ENCODE measurements around the gene WDR45. TPM values are rescaled to one million over a fixed set of nuclear protein-coding genes. Genes with fewer than 3 reads are reported as not detected.

The WDR45 gene
- total and polyA plus RNA-seq, 7 donors: 49.5 to 102 (median 78.5) TPM

- Histone ChIP-seq H3K27ac (no peak overlapping the region), H3K4me3 (no peak overlapping the region), H3K9me3 (no peaks in the 10 kb centered on the region), H3K27me3 (no peaks in the 10 kb centered on the region), H3K4me1 (no peaks in the 10 kb centered on the region), H3K36me3 (peaks cover 0 to 24% (median 0%) of the 10 kb centered on the region in 4 donors)
- intact Hi-C loops (cut with DNase I): loop anchor here (10.0 kb wide), 1 partner anchor 104 kb away; the partner anchor contains the start of gene GRIPAP1
- TF ChIP-seq CTCF (IDR thresholded peaks at IDR 0.05): no peak
- TF ChIP-seq POLR2AphosphoS5 (IDR thresholded peaks at IDR 0.05): no peak
- no peak for TF ChIP-seq EP300 (IDR thresholded peaks at IDR 0.05)
- TF ChIP-seq POLR2A (IDR thresholded peaks at IDR 0.05): no peak
- 84 to 90% methylated on average over 2 of the region's 2 CpGs for WGBS, 2 donors
- DNase-seq: no peak
Measured at GRCh38 chrX:49108641-49109040, 29.0 kb upstream of the WDR45 start.

GRCh38 chrX:49106930-49107329, 27.2 kb upstream of the WDR45 start:
- no peaks in the 10 kb centered on the region for H3K27me3 ChIP-seq
- peaks cover 0 to 9% (median 0%) of the 10 kb centered on the region in 4 donors for H3K36me3 ChIP-seq
- intact Hi-C loops (cut with DNase I): loop anchor here (10.0 kb wide), 1 partner anchor 102 kb away; the partner anchor contains the start of gene GRIPAP1
- no peak for TF ChIP-seq POLR2AphosphoS5 (IDR thresholded peaks at IDR 0.05)
- peak; percentile 17 to 38 (median 26) for TF ChIP-seq CTCF (IDR thresholded peaks at IDR 0.05)
- no peak for TF ChIP-seq EP300 (IDR thresholded peaks at IDR 0.05)
- H3K4me1 ChIP-seq: no peaks in the 10 kb centered on the region
- H3K9me3 ChIP-seq: no peaks in the 10 kb centered on the region
- no peak overlapping the region for H3K4me3 ChIP-seq
- WGBS, 2 donors: 33 to 55% methylated on average over 7 of the region's 7 CpGs
- DNase-seq: no peak
- H3K27ac ChIP-seq: no peak overlapping the region

- DNase-seq: no peak
- no peak overlapping the region for H3K4me3 ChIP-seq
- TF ChIP-seq POLR2A (IDR thresholded peaks at IDR 0.05) (no peak), POLR2AphosphoS5 (IDR thresholded peaks at IDR 0.05) (no peak), EP300 (IDR thresholded peaks at IDR 0.05) (no peak), CTCF (IDR thresholded peaks at IDR 0.05) (no peak)
- WGBS, 2 donors: 95 to 98% methylated on average over 4 of the region's 4 CpGs
- intact Hi-C loops (cut with DNase I): loop anchor here (10.0 kb wide), 1 partner anchor 101 kb away; the partner anchor contains the start of gene GRIPAP1
- no peaks in the 10 kb centered on the region for H3K27me3 ChIP-seq
- no peaks in the 10 kb centered on the region for H3K4me1 ChIP-seq
- no peaks in the 10 kb centered on the region for H3K9me3 ChIP-seq
- no peak overlapping the region for H3K27ac ChIP-seq
- H3K36me3 ChIP-seq: peaks cover 0 to 6% (median 0%) of the 10 kb centered on the region in 4 donors
Measured at GRCh38 chrX:49106296-49106695, 26.6 kb upstream of the WDR45 start.

GRCh38 chrX:49103637-49104036, 23.9 kb upstream of the WDR45 start:
- no peaks in the 10 kb centered on the region for H3K27me3 ChIP-seq
- H3K36me3 ChIP-seq: no peaks in the 10 kb centered on the region
- no peak for TF ChIP-seq POLR2AphosphoS5 (IDR thresholded peaks at IDR 0.05)
- no peak for TF ChIP-seq EP300 (IDR thresholded peaks at IDR 0.05)
- no peak for TF ChIP-seq POLR2A (IDR thresholded peaks at IDR 0.05)
- intact Hi-C loops (cut with DNase I): loop anchor here (10.0 kb wide), 1 partner anchor 99 kb away; the partner anchor contains the start of gene GRIPAP1
- 60 to 81% methylated on average over 3 of the region's 3 CpGs for WGBS, 2 donors
- H3K27ac ChIP-seq: no peak overlapping the region
- no peak for DNase-seq
- peaks cover 0 to 3% (median 0%) of the 10 kb centered on the region in 4 donors for H3K4me1 ChIP-seq
- H3K9me3 ChIP-seq: no peaks in the 10 kb centered on the region
- no peak overlapping the region for H3K4me3 ChIP-seq

GRCh38 chrX:49102190-49102589, 22.5 kb upstream of the WDR45 start:
- Histone ChIP-seq H3K9me3 (no peaks in the 10 kb centered on the region), H3K4me1 (peaks cover 0 to 3% (median 0%) of the 10 kb centered on the region in 4 donors), H3K27me3 (no peaks in the 10 kb centered on the region), H3K4me3 (no peak overlapping the region), H3K27ac (no peak overlapping the region), H3K36me3 (no peaks in the 10 kb centered on the region)
- TF ChIP-seq POLR2AphosphoS5 (IDR thresholded peaks at IDR 0.05) (no peak), POLR2A (IDR thresholded peaks at IDR 0.05) (no peak), CTCF (IDR thresholded peaks at IDR 0.05) (no peak), EP300 (IDR thresholded peaks at IDR 0.05) (no peak)
- DNase-seq: no peak
- 78 to 87% methylated on average over 9 of the region's 9 CpGs for WGBS, 2 donors
- intact Hi-C loops (cut with DNase I): loop anchor here (10.0 kb wide), 1 partner anchor 97 kb away; the partner anchor contains the start of gene GRIPAP1
